NCI-H2081 treated with DMSO at 0.1 percent for 48 hours (cell line): ENCODE results near the gene GCSAM.

Source experiments
- DNase-seq: peaks from one replicate; lab custom pipeline; 2025; lab: John Stamatoyannopoulos, UW

The GCSAM gene

DNA sequence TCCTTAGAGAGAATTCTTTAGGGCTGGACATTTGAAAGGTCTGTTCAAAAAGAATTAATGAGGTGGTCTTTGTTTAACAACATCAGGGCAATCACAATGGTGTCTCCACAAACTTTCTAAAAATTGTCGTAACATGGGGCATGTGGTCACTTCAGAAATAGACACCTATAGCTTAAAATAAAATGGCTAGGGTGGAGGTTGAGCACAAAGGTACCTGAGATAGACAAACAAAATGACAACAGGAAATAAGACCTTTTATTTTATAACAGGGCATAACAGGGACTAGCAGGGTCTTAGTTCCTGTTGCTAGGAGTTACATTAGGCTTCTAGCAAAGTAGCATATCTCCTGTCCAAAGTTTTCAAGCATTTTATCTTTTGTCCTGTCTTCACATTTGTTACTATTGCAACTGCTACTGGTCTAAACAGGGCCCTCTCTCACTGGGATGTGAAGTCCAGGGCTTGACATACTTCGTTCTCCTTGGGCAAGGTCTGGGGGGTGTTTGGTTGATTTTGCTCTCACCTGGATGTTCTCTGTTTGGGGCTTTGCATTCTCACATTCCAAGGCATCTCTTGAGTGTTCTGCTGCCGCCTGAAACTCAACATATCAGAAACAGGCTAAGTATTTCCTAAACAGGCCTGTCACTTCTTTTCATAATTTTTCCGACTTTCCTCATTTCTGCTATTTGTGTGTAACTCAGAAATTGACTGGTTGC, 3.0 kb downstream of the GCSAM start:
- no peak for DNase-seq

DNA sequence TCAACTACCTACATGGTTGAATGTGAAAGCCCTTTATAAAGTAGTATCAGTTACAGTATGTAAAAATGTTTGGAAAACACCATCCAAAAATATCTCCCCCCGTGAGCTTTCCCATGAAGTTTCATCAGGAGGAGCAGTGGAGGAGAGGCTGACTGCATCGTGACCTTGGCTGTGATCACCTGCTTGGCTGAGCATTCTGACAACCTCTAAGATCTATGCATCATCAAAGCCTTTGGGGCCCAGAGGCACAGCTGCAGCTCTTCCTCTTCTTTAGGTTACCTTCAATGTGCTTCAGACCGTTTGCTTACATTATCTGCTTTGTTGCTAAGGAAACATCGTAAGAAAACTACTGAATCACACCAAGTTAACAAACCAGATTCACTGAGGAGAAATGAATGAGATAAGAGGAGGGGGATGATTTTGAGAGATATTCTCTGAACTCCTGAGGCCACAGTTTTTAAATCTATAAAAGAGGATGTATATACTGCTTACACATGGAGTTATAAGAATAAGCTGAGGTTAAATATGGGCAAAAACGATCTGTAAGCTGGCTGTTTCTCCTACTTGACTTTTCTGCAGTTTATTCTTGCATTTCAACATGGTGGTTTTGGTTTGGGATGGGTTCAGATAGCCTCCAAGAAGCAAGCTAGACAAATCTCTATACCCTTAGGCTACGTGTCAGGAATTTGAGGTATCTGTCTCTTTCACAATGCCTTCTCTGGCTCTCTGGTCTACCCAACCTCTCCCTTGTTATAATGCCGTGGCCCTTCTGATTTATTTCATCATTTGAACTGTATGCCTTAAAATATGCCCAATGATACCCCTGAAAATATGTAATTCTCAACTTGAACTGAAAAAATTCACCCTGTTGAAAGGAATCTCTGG, 4.0 kb downstream of the GCSAM start:
- no peak for DNase-seq

GRCh38 chr3:112127522-112128494, 5.2 kb downstream of the GCSAM start:
- no peak for DNase-seq

DNA sequence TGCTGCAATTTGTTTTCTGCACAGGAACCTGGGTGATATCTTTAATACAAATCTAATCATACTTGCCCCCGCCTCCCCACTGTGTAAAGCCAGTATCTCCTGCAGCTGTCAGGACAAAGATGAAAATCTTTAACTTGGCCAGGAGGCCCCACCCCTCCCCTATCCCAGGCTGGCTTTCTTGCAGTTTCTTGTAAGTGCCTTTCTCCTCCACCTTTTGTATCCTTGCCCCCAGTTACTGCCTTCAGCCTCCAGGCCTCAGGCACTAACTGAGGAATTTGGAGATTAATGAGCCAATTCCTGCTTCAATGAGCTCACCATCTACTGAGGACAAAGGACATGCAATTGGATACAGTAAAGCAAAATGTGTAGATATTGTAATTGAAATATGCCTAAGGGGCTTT, 6.5 kb downstream of the GCSAM start:
- DNase-seq, result no peak

GRCh38 chr3:112124907-112125607, 8.0 kb downstream of the GCSAM start:
- no peak for DNase-seq

- DNase-seq, result no peak
These were observed 9.5 kb downstream of the GCSAM start for GRCh38 chr3:112123548-112123947.

DNA sequence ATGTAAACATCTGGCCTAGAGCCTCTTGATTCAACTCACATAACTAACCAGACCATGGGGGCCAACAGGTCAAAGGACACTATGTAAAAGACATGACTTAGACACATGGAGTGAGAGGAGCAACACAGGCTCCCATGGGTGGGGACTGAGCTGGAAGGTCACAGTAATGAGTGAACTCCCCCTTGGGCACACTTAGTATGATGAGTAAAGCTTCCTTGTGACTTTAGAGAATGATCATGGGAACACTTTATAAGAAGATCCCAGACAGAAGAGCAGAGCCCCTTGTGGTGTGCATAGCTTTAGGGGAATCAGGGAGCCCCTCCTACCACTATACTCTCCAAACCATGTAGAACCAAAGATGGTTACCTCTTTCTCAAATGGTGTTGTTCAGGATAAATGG, 10.2 kb downstream of the GCSAM start:
- no peak for DNase-seq

DNA sequence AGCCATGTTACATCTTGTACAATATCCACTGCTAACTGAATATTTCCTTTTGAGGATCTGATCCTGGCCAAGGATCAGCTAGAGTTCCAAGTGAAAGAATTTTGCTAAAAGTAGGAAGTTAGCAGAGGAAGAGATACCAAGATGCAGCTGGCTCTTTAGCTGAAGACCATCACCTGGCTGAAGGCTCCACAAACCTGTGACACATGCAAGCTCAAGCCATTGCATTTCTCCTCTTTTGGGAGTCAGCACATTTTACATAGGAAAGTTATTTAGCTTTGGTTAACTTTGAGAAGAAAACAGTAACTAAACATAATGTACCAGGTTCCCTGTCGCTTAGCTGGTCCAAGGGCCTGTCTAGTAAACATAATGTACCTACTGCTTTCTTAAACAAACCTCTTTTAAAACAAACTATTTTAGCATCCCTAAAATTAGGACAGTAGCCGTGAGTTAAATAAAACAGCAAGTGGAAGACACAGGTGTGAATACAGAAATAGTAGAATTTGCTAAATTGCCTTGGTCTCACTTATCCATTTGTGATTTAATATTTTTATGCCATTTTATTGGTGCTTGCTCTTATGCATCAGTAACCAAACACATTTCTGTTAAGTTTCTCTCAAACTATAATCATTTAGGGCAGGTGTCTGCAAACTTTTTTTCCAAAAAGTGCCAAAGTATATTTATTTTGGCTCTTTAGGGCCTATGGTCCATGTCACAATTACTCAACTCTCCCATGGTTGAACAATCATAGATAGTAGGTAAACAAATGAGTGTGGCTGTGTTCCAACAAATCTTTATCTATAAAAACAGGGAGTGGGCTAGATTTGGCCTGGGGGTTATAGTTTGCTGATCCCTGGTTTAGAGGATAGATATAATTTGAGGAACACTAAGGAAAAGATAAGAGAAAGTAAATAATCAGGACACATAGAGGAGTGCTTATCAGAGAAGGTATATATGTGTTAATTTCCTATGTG, 11.2 kb downstream of the GCSAM start:
- DNase-seq, result no peak

DNA sequence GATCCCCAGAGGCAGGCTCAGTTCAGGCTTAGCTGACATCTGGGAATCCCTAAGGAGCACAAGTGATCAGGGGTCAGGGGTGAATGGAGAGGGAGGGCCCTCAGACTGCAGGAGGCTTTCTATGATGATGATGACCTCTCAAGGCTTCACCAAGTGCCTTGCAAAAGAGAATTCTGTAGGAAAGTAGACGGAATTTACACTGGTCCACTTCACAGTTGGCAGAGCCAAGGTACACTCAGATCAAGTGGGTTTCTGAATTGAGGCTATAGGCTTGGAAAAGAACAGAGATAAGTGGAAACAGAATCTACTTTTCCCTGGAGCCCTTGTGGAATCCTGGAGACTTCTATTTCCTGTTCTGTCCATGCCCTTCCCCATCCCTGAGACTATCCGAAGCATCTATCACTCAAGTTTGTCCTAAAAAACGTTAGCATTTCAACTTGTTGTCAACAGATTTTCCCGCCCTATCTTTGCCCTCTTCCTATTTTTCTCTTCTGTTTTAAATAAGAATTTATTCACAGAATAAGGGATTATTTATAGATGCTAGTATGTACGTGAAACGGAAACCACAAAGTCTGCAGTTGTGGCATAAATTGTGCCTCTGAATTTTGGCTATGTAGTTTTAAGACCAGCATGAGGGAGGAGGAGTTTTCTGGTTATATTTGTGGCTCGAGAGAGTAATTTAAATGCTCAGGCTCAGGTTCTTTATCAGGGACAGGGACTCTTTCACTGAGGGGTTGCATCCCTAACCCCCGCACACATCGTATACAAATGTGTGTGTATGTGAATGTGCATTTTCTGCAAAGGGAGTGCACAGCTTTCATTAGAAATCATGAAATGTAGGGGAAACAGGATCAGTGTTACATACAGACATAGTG, 12.8 kb downstream of the GCSAM start:
- DNase-seq, result no peak

DNA sequence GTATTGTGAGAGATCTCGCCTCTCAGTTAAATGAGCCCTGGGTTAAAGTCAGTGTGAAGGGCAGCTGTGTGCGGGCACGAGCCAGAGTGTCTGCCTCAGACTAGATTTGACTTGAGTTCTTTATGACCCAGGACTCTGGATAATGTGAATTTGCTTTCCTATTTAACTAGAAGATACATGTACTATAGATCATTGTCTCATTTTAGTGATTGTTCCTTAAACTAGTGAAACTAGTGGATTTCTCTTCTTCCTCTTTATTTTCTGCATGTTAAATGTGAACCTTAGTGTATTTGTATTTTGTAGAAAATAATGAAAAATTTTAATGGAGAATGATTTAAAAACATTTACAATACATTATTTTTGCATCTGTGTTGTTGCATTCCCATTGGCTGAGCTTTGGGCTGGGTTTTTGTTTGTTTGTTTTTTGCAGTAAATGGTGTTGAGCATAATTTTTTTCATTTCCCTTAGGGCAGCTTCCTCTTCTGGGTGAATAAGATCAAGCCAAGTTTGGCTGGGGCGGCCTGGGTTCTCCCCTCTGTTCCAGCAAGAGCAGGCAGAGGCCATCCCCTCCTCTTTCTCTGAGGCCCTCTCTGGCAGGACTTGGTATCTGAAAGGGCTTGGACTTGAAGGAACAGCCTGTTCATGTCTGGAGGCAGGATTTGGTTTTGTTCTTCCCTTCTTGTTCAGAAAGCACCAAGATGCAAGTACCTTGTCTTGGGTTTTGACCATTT, 15.0 kb downstream of the GCSAM start:
- no peak for DNase-seq

- DNase-seq, result no peak
These were observed 15.6 kb downstream of the GCSAM start for GRCh38 chr3:112117415-112117814.

DNA sequence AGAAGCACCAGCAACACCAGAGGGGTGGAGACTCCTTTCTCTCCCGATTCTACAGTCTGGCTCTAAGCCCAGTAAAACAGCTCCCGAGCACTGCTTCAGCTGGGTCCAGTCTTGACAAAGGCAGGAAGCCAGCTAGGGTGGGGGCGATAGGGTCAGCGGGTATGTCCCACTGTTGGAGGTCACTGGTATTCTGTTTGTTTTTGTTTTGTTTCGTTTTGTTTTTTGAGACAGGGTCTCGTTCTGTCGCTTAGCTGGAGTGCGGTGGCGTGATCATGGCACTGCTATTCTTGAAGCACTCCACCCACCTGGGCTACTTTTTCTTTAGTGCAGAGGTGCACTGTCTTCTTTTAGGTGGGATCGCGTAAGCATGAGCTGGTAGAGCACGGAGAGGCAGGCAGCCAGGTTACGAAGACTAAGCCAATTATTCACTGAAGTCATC, 16.3 kb downstream of the GCSAM start:
- DNase-seq, result no peak

- DNase-seq, result no peak
These were observed 17.2 kb downstream of the GCSAM start for GRCh38 chr3:112115806-112116383.

- DNase-seq, result no peak
These were observed 17.8 kb downstream of the GCSAM start for GRCh38 chr3:112115161-112115739.

DNA sequence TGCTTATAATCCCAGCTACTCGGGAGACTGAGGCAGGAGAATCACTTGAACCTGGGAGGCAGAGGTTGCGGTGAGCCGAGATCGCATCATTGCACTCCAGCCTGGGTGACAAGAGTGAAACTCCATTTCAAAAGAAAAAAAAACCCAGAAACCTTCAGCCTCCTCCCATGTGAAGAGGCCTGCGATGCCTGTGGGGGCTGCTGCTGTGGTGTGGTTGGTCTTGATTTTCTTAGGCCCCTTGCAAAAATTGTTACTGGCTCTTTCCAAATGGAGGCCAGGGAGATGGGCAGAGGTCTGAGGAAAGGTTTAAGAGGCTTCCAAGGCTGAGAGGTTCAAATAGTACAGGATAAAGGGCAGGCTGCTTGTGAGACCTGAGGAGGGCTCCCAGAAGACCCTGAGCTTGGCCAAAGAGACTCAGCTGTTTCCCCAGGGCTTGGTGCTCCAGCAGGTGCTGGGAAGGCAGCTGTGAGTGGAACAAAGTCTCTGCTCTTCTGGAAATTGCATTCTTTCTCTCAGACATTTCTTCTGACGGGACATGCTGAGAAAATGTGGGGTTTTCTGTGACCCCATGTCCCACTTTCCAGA, 18.4 kb downstream of the GCSAM start:
- DNase-seq, result no peak

GRCh38 chr3:112111785-112112402, 21.2 kb downstream of the GCSAM start:
- DNase-seq, result no peak

GRCh38 chr3:112109322-112109721, 23.7 kb downstream of the GCSAM start:
- DNase-seq, result peak; percentile 25
